Measurements from ENCODE around the gene SLC9A5.

SLC9A5 gene

DNA sequence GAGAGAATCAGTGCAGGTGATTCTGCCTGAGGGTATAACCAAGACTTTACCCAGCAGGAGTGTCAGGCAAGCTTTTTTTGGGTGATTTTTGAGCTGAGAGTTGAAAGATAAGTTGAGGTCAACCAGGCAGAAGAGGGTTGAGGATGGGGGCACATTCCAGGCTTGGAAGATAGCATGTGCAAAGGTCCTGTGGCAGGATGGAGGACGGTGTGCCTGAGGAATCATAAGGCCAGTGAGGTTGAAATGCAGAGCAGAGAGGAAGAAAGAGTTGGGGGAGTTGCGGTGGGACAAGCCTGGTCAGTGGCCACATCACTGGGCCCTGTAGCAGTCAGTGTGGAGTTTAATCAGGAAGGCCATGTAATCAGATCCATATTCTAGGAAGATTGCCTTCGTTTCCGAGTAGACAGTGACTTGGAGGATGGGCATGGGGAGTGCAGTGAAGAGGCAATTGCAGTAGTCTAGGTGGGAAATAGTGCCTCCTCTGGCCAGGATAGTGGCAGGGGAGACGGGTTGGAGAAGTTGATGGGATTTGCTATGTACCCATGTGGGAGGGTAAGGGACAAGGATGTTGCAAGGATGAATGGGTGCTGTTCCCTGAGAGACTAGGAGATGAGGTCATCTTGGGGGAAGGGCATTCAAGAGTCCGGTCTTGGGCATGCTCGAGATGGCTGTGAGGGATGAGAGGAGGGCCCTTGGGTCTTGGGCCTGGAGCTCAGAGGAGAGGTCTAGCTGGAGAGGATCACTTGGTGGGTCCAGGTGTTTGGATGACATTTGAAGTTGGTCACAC, 34.5 kb downstream of the SLC9A5 start:
- no peak for DNase-seq

GRCh38 chr16:67283826-67284555, 35.2 kb downstream of the SLC9A5 start:
- no peak for DNase-seq

GRCh38 chr16:67284699-67285646, 36.2 kb downstream of the SLC9A5 start:
- DNase-seq, result no peak

GRCh38 chr16:67286441-67287235, 37.9 kb downstream of the SLC9A5 start:
- no peak for DNase-seq

DNA sequence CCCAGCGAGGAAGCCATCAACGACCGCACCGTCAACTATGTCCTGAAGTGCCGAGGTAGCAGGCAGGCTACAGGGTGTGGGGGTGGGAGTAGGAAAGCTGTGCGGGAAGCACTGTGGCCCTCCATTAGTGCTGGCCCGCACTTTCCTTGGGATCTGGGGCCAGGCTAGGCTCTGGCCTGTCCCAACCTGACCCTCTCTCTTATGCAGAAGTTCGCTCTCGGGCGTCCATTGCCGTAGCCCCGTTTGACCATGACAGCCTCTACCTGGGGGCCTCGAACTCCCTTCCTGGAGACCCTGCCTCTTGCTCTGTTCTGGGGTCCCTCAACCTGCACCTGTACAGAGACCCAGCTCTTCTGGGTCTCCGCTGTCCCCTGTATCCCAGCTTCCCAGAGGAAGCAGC, 39.2 kb downstream of the SLC9A5 start:
- no peak for DNase-seq

GRCh38 chr16:67291461-67291860, 42.7 kb downstream of the SLC9A5 start:
- DNase-seq, result no peak

- no peak for DNase-seq
These were observed 45.5 kb downstream of the SLC9A5 start for GRCh38 chr16:67294171-67294757.

DNA sequence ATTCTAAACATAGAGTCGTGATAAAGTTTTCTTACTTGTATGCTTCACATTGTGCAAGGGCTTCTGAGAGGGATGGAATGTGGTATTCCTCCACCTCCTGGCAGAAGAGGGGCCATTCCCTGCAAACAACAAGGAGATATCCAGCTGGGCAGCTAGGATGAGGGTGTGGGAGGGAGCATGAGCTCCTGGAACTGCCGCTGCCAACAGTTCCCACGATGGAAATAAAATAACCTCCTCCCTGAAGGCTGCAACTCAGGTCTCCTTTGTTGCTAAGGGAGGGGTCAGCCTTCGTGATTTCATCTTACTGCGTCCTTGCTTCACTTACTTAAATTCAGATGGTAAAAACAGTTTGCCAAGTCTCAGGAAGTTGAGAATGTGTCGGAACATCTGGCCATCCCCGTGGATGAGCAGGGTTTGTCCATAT, 46.2 kb downstream of the SLC9A5 start:
- no peak for DNase-seq

GRCh38 chr16:67296420-67296819, 47.6 kb downstream of the SLC9A5 start:
- no peak for DNase-seq

GRCh38 chr16:67298277-67298676, 49.5 kb downstream of the SLC9A5 start:
- DNase-seq, result no peak

- DNase-seq, result no peak
These were observed 50.5 kb downstream of the SLC9A5 start for GRCh38 chr16:67299269-67299668.

DNA sequence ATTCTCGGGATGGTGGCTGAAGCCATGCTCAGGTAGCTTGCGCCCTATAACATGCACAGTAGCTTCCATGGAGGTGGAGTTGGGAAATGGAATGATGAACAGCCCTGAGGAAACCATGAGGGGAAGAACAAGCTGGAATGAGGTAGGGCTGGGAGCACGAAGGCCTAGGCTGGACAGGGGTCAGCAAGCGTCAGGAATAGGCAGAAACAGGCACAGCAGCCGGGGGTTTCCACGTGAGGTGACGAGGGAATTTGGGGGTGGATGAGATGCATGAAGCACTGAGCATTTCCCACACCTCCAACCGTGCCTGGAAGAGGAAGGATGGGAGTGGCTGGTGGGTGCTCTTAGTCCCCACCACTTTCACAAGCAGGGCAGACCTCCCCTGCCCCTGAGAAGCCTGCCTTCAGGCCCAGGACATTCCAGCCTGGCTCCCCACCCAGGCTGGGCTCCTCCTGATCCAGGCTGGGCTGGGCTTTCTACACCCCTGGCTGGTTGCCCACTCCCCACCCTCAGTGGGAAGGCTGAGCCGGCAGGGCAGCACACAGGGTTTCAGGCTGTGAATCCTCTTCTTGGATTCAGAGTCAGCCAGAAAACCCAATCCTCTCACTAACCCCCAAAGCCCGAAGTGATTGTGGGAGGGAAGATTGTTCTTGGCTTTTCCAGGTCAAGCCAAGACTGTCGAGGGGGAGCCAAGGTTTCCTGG, 52.5 kb downstream of the SLC9A5 start:
- DNase-seq, result no peak

GRCh38 chr16:67302076-67302475, 53.3 kb downstream of the SLC9A5 start:
- DNase-seq, result no peak

GRCh38 chr16:67302970-67303369, 54.2 kb downstream of the SLC9A5 start:
- no peak for DNase-seq

DNA sequence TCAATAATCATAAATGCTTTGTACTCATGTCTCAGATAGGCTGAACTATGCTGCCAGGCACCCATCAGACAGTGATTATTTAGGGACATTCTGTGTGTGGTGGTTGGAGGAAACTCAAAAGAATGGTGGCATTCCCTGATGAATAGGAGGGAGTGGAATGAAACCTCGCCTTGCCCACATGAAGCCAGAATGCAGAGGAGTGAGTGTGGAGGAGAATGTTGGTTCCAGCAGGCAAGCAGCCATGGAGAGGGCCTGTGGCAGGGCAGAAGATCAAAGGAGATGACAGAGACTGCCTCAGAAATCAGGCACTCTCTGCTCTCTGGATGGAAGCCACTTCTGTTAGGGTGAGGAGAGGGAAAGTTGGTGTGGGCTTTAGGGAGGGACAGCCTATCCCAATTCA, 55.2 kb downstream of the SLC9A5 start:
- no peak for DNase-seq

DNA sequence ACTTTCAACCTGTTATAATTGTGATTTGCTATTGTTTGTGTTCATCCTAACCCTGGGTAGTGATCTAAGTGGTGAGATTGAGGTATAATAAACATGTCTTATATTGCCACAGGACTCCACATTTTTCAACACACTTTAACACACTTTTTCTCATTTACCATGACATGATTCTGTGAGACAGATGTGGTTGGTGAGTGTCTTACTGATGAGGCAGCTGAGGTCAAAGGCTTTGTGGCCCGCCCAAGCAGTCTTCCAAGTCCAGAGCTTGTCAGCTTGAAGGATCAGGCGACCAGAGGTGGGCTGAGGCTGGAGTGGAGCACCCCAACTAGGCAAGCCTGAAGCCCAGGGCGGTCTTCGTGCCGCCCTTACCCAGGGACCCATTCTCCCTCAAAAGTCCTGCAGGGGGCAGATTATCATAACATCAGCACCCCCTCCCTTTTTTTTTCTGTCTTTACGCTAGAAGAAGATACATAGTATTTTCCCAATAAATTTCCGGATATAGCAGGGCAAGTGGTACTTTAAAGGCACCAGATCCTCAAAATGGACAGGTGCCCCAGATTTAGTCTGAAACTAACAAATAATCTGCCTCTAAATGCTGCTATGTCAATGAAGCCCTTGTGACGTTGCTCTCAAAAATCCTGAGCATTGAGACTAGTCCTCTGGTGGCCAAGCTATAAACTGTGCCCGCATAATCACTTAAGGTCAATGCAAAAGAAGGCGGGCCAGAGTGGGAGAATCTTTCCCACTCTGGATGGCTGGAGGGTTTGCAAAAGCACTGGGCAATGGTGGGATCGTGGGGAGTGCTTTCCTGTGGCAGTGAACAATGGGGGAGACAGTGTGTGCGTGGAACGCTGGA, 56.7 kb downstream of the SLC9A5 start:
- no peak for DNase-seq

DNA sequence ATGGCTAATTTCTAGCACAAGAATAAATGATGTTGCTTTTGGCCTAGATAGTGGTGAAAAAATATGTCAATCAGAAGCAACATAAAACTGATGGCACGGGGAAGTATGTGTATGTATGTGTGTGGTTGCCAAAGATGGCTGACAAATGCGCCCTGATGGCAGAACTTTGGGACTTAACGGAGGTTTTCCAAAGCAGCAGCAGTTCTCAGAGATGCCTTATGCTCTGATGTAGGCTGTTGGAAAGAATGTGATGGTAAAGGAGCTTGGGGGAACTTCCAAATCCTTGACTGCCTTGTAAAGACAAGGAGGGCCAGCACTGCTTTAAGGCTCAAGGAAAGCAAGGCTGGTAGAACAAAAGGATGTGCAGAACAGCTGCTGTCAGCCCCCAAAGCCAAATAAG, 61.8 kb downstream of the SLC9A5 start:
- DNase-seq, result no peak

DNA sequence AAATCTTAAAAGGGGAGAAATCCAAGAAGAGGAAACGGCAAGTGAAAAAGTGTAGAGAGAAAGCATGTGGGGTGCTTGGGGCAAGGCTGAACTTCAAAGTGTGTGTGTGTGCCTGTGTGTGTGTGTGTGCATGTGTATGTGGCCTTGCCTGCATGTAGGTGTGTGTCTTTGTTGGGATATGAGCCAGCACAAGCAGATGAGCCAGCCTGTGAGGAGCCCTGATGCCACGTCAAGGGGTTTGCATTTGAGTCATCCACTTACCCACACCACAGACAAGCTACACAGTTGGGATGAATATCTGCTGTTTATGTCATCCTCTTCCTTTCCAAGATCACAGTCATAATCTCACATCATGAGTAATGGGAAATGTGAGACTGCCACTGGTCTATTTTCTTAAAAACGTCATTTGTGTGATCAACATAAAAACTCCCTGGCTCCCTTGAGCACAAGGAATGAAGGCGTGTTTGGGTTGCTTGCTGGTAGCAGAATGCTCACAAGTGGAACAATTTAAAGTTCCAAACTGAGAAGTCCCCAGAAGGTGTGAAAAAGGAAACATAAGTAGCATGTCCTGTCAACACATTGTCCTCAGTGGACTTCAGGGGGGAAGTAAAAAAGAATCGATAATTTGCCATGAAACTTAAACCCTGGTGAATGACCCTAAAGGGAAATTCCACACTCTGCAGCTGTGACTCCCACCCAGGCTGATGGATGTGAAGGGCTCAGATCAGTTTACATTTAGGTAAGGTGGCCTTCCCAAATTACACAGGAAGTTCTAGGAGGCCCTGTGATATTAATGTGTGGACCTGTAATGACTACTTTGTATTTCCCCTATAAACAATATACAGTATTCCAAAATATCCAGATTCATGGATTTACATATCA, 63.1 kb downstream of the SLC9A5 start:
- no peak for DNase-seq

GRCh38 chr16:67312719-67313118, 63.9 kb downstream of the SLC9A5 start:
- no peak for DNase-seq

All from CD4-positive, alpha-beta T cell treated with Interferon gamma for 1 hour (primary cell).